GM18520 (cell line): ENCODE measurements around the gene DNAJC6.
A peak's percentile ranks its signal among the peaks of the same experiment; 100 is the strongest.
"Not testable (repeated sequence)": the region's sequence is repeated elsewhere in the genome, so short reads cannot be mapped to it uniquely, and the experiment has no call there.

Experiments used
- ATAC-seq: cut with Tn5 transposase; IDR thresholded peaks from one replicate; pipeline ENCODE4 v1.9.1; 2021; ENCODE audit not compliant: unreplicated experiment

DNAJC6 gene

DNA sequence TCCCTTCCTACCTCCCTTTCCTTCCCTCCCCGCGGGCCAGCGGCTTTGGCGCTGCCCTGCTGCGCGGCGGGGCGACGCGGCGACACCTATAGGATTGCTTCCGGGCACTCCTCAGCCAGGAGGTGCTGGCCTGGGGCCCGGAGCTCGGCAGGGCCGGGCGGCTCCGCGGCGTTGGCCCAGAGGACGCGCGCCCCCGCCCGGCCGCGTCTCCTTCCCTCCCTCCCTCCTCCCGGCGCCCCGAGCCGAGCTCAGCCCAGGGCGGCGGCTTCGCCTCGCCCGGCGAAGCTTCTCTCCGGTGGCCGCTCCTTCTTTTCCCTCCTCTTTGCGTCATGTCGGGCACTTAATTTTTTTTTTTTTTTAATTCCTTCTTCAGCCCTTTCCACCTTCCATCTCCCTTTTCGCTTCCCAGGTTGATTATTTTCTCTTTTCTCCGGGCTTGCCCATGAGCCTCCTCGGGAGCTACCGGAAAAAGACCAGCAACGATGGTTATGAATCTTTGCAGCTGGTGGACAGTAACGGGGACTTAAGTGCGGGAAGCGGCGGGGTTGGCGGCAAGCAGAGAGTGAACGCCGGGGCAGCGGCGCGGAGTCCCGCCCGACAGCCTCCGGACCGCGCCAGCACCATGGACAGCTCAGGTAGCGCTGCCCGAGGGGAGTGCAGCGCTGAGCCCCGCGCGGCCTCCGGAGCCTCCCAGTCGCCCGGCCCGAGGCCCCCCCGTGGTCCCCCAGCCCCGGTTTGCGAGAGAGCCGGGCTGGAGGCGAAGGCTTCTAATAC, at the start of gene DNAJC6:
Gene DNAJC6 (plus strand): TSS at position 240 of the 774 bp plus-strand sequence. CDS start 203 bp downstream, at position 443.
- ATAC-seq, result no peak

DNA sequence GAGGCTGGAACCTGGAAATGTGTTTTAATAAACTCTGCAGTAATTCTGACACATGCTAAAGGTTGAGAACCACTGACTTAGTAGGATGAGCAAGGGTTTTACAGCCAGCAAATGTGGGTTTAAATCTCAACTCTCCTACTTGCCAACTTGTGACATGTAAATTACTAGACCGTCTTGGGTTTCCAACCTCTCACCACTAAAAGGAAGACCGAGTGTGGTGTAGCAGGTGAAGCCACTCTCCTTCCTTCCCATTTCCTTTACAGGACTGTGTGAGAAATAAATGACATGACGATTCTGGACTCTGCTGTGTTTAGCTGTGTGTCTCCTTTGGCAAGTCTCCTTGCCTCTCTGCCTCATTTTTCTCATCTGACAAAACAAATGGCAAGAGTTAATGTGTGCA, 49.5 kb upstream of the DNAJC6 start:
- ATAC-seq, result no peak

DNA sequence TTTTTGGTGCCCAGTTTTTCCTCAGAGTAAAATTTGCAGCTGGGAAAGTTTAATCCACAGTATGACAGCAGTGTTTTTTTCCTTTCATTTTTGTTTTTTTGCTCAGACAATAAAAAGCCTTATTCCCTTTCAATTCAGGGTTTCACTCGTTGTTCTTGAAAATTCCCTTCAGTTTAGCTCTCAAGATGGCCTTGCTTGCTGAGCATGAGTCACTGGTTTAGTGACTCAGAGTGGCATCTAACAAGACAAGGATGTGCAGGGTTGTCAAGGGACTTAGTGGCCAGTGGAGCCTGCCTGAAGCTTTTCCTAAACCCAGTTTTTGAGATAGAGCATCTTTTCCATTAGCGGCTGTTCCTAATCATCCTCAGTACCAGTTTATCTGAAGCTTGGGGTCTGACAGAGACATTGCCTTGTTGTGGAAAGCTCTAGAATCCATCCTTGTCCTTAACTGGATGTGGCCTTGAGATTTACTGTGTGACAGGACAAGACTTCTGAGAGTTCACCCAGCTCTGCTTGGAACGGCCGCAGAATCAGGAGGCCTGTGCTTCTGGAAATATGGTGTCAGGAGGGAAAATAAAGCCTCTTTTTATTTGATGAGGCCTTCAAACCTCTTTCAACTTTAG, 48.4 kb upstream of the DNAJC6 start:
- peak; percentile 39 for ATAC-seq

DNA sequence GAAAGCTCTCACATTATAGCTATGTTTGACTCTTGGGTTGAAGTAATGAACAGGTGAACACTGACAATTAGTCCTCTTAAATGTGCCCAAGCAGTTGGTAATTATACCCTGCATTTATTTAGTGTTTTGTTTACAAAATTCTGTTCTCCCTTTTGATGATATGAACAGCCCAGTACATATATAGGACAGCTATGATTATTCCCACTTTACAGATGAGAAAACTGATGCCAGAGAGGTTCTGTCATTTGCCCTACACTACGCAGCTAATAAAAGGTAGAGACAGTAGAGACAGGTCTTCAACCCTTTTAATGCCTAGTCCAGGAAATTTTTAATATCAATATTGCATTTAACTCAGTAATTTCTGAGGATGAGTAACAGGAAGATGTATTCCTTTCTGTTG, 46.1 kb upstream of the DNAJC6 start:
- no peak for ATAC-seq

DNA sequence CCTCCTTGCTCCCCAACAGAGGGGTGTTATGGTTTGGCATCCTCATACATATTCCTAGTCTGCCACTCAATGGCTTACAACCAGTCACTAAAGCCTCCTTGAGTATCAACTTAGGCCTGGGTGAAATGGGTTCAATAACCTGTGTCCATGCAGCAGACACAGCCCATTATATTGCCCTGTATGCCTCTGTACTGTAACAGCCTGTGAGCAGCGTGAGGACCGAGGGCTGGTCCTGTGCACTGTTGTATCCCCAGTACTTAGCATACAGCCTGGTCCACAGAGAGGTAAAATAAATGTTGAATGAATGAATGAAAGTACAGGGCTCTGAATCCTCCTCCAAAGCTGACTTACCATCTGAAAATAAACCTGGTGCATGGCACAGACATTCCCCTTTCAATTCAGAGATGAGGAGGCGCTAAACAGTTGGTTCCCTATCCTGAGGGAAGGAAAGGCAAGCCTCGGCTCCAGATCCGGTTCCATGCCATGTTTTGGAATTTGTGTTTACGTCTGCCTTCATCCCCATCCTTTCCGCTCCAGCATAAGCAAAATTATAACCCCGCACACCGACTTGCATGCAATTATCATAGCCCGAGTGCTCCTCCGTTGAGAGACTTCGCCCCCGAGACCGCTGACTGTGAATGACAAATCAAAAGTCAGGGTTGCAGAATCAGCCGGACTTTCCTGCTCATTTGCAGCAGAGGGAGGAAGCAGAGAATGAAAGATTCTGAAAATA, 45.0 kb upstream of the DNAJC6 start:
- ATAC-seq, result no peak

DNA sequence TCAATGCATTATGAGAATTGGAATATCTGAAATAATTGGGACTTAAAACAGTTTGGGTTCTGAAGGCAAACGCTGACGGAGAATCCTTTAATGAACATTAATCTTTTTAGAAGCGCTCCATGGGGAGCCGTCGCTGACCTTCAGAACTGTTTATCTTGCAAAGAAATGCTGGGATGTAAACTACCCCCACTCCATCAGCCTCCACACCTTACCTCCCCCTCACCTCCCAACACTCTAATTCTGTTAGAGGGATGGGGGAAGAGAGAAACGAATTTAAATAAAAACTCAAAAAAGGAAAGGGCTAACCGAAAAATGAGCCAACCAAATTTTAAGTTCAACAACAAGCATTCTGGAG, 44.1 kb upstream of the DNAJC6 start:
- no peak for ATAC-seq

DNA sequence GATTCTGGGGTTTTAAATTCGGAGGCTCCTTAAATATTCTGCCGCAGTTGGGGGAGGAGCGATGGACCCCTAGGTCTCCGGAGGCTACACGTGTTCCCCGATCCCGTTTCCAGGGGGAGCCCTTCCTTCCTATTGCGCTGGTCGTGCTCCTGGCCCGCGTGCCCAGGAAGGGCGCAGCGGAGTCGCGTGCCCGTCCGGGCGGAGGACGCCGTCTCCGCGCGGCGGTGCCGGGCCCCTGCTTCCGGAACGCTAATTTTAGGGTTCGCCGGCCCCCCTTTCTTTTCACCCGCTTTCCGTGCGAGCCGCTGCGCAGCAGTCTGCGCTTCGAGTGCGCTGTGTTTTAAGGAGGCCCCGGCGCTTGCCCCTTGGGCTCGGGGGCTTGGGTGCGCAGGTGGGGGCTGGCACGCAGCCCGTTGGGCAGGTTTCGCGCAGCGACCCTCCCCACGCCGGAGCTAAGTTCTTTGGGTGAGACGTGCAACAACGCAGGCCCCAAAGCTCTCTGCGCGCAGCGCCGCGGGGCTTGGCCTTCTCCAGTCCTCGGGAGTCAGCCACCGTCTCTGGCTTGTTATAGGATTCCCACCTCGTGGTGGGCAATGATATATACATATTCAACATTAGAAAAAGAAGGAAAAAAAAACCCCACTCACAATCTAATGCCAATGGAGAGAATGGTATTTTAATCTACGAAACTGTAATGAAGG, 43.5 kb upstream of the DNAJC6 start:
- no peak for ATAC-seq

DNA sequence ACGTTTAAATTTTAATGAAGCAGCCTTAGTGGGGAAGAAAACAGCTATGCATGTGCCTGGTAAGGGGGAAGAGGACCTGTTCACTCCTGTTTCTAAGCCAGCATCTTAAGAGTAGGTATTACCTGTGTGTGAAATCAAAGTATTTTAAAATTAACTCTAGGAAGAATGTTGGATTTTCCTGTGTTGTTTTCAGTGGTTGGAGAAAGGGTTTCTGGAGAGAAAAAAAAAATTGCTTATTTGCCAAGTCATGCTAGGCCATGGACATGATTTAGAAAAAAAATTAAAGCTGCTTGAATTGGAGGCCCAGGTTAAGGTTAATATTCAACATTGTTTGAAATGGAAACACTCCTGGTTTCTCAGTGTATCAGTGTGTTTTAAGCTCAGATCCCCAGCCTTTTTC, 42.9 kb upstream of the DNAJC6 start:
- no peak for ATAC-seq

DNA sequence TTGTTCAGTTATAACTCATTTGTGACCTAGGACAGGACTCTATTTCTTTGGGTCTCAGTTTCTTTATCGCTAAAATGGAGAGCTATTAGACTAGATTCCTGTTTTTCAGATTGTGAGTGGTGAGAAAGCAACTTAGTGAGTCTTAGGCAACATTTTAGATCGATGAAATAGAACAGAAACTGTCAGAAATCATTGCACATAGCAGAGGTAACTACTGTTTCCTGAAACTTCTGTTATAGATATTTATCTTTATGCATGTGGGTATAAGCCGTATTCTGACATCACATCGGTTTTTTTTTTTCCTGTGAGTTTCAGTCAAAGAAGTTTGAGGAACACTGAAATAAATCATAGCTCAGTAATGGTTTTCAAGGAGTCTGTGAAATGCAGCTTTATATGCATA, 42.1 kb upstream of the DNAJC6 start:
- no peak for ATAC-seq

DNA sequence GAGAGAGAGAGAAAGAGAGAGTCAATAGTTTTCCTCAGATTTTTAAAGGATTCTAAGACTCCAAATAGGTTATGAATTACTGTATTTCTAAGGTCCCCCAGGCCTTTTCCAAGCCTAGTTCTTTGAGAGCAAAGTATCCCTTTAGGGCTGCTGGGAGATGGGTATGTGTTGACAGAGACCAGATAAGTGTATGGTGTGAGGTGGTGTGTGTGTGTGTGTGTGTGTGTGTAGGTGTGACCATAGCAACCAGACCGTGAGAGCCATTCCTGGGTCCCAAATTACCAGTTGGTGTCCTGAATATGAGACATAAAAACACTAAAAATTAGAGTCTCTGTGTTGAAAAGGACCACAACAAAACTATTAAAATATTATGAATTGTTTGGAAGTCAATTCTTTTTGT, 41.7 kb upstream of the DNAJC6 start:
- no peak for ATAC-seq

DNA sequence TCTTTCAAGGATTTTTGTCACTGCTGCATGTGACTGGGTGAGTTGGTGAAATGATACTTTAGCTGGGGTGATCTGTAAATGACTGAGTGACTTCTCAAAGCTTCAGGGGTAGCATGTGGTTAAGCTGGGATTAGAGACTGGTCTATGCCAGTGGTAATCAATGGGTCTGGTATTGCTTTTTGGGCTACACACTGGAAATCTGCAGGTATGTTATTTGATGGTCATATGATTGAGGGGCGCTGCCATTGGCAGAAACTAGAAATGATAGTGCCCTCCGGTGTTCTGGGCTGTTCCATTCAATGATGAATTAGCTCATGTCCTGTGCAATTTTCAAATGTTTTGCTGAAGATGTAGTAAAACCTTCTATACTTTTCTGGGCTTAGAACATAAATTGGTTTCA, 39.7 kb upstream of the DNAJC6 start:
- ATAC-seq, result no peak

DNA sequence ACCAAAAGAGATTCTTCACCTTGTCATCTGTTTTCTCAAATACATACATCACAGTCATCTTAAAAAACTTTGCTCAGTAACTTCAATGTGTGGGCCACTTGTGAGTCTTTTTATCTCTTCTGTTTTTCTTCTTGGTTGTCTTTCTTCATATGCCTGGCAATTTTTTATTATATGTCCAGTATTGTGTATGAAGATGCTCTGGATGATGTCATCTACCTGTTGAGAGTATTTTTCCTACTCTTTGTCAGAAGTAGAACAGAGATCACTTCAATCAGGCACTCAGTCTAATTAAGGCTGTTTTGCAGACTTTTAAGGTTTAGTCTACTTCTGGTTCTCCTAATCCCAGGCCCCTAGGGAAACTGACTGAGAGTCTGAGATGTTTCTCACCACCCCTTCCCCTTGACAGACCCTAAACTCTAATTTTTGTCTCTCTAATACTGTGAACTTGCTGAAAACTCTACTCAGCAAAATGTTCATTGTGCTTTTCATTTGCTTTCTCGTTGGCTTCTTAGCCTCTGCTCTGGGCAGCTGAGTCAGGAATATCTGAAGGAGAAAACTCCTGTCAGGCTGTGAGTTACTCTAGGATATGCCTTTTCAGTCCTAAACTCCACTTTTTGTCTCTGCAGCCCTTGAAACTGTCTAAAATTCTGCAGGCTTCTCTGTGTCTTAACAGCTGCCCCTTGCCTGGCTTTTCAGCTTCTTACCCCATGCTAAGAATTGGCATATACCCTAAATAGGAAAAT, 33.0 kb upstream of the DNAJC6 start:
- ATAC-seq, result no peak

DNA sequence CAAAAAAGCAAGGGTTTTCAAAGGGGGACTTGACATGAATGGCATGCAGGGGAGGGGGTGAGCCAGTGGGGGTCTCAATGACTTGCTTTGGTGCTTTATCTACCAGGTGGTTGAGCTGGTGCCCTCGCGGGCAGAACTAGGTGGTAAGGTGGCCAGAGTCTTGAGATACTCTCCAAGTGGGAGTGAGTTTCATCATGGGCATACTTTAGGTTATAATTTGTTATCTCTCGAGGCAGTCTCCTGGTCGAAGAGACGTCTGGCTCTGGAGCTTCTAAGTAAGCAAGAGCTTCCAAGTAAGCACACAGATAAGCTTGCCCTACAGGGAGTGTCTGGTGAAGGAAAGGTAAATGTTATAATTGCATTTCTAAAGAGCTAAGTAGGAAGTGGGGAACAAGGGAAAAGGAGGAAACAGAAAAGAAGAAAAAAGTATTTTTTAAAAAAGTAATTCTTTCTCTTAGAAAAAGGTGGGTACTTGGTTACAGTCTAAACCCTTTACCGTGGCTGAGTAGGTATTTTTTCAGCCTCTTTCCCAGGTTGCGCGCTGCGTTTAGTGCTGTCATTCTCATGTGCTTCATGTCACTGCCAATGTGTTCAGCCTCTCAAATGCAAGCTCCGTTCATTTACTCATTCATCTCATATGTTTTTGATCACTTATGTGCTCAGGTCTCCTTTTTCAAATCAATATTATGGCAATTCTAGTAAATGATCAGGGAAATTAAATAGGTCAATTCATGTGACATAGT, 31.6 kb upstream of the DNAJC6 start:
- ATAC-seq, result no peak

DNA sequence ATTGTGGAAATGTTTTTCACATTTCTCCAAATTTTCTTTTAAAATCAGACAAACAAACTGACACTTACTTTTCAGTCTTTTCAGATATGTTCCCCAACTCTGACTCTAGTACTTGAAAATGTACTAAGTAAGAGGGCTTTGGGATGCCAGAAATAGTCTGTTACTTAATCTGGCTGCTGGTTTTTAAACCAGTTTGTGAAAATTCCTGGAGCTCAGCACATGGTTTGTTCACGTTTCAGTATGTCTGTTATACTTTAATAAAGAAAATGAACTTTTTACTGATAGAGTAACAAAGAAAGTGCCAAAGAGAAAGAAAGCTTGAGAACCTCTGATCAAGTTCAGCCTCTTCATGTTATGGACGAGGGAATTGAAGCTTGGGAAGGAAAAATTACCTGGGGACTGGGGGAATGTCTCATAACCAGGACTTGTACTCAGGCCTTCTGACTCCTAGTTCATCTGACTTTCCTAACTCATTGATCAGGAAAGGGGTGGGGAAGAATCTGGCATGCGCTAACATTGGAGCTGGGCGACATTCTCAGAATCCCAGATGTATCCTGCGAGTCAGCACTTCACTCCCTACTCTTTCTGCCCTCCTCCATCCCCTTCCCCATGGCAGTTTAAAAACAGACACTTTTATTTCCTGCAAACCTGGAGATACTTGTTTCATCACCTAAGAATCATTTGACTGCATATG, 30.8 kb upstream of the DNAJC6 start:
- ATAC-seq, result no peak

DNA sequence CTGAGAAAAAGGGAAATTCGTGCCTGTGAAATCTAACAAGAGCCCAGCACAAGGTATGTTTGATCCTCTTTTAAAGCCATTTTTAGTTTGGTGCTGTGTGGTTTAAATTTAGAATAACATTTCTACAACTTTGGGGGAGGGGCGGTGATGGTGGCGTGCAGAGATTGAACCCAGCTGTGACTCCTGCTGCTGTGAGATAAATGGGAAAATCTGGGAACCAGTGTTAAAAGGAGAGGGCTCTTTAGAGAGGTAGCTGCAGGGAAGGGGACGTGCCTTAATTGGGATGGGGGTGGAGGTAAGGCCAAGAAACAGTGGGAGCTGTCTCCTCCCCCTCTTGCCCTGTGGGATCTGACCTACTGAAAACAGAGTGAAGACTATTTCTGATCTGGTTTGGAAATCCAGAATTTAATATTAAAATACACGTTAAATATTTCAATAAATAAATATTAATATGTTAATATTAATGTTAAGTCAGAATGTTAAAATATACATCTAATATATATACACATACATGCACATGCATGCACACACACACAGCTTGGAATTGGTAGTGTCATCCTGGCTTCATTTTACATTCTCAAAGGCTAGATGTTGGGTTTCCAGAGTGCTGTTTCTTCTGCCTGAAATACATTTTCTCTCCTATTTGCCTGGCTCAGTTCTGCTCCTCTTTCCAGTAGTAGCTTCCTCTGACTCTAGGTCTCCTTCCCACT, 30.1 kb upstream of the DNAJC6 start:
- ATAC-seq, result no peak

DNA sequence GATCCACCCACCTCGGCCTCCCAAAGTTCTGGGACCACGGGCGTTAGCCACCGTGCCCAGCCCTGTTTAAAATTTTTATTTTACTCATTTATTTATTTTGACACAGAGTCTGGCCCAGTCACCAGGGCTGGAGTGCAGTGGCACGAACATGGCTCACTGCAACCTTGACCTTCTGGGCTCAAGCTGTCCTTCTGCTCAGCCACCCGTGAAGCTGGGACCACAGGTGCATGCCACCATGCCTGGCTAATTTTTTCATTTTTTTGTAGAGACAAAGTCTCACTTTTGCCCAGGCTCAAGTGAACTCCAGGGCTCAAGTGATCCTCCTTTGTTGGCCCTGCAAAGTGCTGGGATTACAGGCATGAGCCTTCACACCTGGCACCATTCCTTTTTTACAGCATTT, 27.5 kb upstream of the DNAJC6 start:
- ATAC-seq, result no peak

DNA sequence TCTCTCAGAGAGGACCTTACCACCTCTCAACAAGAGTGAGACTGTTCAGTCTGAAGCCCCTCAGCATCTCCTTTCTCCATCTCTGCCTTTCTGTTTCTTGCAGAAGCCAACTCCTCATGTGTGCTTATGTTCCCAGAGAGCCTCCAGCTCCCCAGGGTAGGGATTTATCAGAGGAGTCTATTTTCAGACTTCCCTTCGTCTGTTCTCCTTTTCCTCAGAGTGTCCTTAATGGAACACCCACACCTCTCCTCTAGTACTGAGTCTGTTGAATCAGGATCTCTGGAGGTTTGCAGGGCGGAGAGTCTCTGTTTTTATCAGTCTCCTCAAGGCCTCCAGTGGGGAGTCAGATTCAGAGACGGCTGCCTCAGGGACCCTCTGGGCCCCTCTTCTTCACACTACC, 25.1 kb upstream of the DNAJC6 start:
- ATAC-seq, result no peak

DNA sequence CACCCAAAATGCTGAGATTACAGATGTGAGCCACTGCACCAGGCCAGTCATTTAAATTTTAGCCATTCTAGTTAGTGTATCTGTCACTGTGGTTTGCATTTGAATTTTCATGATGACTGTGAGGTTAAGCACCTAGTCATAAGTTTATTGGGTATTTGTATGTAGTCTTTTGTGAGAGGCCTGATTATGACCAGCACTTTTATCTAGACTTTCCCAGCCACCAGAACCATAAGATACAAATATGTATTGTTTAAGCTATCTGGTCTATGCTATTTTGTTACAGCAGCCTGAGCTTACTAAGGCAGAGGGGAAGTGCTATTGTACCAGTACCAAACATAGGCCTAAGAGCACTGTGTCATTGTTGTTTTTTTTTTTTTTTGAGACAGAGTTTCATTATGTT, 19.9 kb upstream of the DNAJC6 start:
- peak; percentile 99 for ATAC-seq

DNA sequence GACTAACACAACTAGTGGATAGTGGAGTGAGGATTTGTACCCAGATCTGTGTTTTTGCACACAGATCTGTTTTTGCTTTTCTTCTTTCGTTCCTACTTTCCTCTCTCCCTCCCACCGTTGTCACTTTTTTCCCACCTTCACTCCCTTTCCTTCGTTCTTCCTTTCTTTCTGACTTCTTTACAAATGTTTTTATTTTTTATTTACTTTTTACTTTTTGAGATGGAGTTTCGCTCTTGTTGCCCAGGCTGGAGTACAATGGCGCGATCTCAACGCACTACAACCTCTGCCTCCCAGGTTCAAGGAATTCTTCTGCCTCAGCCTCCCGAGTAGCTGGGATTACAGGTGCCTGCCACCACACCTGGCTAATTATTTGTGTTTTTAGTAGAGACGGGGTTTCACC, 17.5 kb upstream of the DNAJC6 start:
- ATAC-seq, result not testable (repeated sequence)
